ENCODE results near the gene TRAPPC13.

Gene TRAPPC13

GRCh38 chr5:65704621-65705239 lies 79.9 kb downstream of the TRAPPC13 start:
- Mint-ChIP-seq H3K9me3 (no peaks in the 10 kb centered on the region), H3K27ac (no peak overlapping the region), H3K36me3 (ENCODE audit: low read depth) (peaks cover 13% of the 10 kb centered on the region), H3K4me1 (ENCODE audit: low read depth) (no peaks in the 10 kb centered on the region), H3K27me3 (ENCODE audit: low read depth) (no peaks in the 10 kb centered on the region), H3K4me3 (no peak overlapping the region)
- no peak for DNase-seq (ENCODE audit: low spot score)

DNA sequence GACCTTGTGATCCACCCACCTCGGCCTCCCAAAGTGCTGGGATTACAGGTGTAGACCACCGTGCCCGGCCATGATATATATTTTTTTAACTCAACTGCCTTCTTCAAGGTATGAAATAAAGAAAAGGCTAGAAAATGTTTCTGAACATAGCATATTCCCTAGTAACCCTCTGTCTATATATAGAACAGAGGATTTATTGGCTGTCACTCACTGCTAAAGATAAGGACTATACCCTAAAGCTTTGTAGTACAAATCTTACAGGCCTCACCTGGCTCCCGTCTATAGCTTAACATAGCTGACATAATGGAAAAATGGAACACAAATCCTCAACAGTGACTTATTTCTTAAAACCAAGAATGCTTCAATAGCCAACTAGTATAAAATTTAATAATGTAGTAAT lies 82.8 kb downstream of the TRAPPC13 start:
- no peak for DNase-seq (ENCODE audit: low spot score)
- H3K27me3 Mint-ChIP-seq (ENCODE audit: low read depth) = no peaks in the 10 kb centered on the region
- no peaks in the 10 kb centered on the region for H3K9me3 Mint-ChIP-seq
- peaks cover 10% of the 10 kb centered on the region for H3K36me3 Mint-ChIP-seq (ENCODE audit: low read depth)
- H3K27ac Mint-ChIP-seq = no peak overlapping the region
- H3K4me3 Mint-ChIP-seq = no peak overlapping the region
- H3K4me1 Mint-ChIP-seq (ENCODE audit: low read depth) = no peaks in the 10 kb centered on the region

DNA sequence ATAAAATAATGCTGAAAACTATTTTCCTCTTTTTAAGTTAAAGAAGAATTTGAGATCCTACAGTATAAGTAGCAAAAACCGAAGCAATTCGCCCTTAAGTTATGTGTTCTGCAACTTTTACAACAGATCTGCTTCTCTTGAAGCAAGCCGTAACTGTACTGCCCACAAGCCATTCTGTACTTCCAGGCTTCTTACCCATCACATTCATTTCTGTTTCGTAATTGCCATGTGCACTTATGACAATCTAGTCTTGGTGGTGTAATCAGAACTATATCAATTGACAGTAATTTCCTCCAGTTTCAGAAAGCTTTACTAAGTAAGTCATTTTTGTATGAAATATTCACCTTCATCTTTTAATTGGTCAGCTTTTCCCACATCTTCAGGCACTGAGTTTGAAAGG lies 83.3 kb downstream of the TRAPPC13 start:
- Mint-ChIP-seq H3K36me3 (ENCODE audit: low read depth) (peaks cover 11% of the 10 kb centered on the region), H3K4me1 (ENCODE audit: low read depth) (peaks cover under 1% of the 10 kb centered on the region), H3K27me3 (ENCODE audit: low read depth) (no peaks in the 10 kb centered on the region), H3K27ac (no peak overlapping the region), H3K9me3 (no peaks in the 10 kb centered on the region), H3K4me3 (no peak overlapping the region)
- no peak for DNase-seq (ENCODE audit: low spot score)

All from T-helper 2 cell treated with Interferon-gamma antibody and Interleukin-4, amounts not matched to agents 5 μg/mL and 100 μg/mL, for 36 hours (primary cell).